Endodermal cell (in vitro differentiated cells): ENCODE data around the gene NTRK3. TPM values are rescaled to one million over a fixed set of nuclear protein-coding genes. Genes with fewer than 3 reads are reported as not detected.

Experiments used
- DNase-seq: peaks from one replicate; pipeline ENCODE4 v3.0.0-alpha.2; 2017
- H3K27ac ChIP-seq: 2 replicates; pipeline ENCODE4 v1.5.1; 2013; ENCODE audit warnings: mild to moderate bottlenecking, low read depth, low read length, moderate library complexity
- H3K27me3 ChIP-seq: 2 replicates; pipeline ENCODE4 v1.6.1; 2013; ENCODE audit warnings: mild to moderate bottlenecking, low read length, moderate library complexity; ENCODE audit not compliant: insufficient read depth, control insufficient read depth, poor library complexity, severe bottlenecking
- H3K36me3 ChIP-seq: 2 replicates; pipeline ENCODE4 v1.7.0; 2013; ENCODE audit warnings: mild to moderate bottlenecking, low read length, moderate library complexity; ENCODE audit not compliant: control insufficient read depth, insufficient read depth
- H3K4me1 ChIP-seq: one replicate; pipeline ENCODE4 v1.7.0; 2013; ENCODE audit warnings: low read length; ENCODE audit not compliant: control insufficient read depth, insufficient read depth
- H3K4me3 ChIP-seq: 2 replicates; pipeline ENCODE4 v1.5.1; 2013; ENCODE audit warnings: mild to moderate bottlenecking, low read length, moderate library complexity
- H3K9ac ChIP-seq: 2 replicates; pipeline ENCODE4 v1.6.1; 2013; ENCODE audit warnings: mild to moderate bottlenecking, low read length, moderate library complexity; ENCODE audit not compliant: poor library complexity, severe bottlenecking; ENCODE audit errors: extremely low read depth
- H3K9me3 ChIP-seq: 2 replicates; pipeline ENCODE4 v1.6.1; 2013; ENCODE audit warnings: mild to moderate bottlenecking, low read length, moderate library complexity; ENCODE audit not compliant: control insufficient read depth
- H3K27ac Mint-ChIP-seq: 2 replicates; pipeline ENCODE4 v1.8.0; 2020; ENCODE audit warnings: mixed read lengths
- H3K27me3 Mint-ChIP-seq: 2 replicates; pipeline ENCODE4 v1.8.0; 2021; ENCODE audit warnings: mild to moderate bottlenecking, mixed read lengths; ENCODE audit not compliant: insufficient read depth
- H3K36me3 Mint-ChIP-seq: 2 replicates; pipeline ENCODE4 v1.8.0; 2020; ENCODE audit warnings: low read depth, mixed read lengths
- H3K4me1 Mint-ChIP-seq: 2 replicates; pipeline ENCODE4 v1.8.0; 2020; ENCODE audit warnings: mixed read lengths
- H3K4me3 Mint-ChIP-seq: 2 replicates; pipeline ENCODE4 v1.8.0; 2020; ENCODE audit warnings: mild to moderate bottlenecking, moderate library complexity, mixed read lengths
- H3K9me3 Mint-ChIP-seq: 2 replicates; pipeline ENCODE4 v1.8.0; 2020; ENCODE audit warnings: mild to moderate bottlenecking, mixed read lengths
- WGBS, 2 experiments: methylation state at CpG; one replicate each; pipeline versions ENCODE4 v1.1.5 to v1.1.7; 2013; ENCODE audit warnings: missing lambda C conversion rate in 2 of 2, mixed read lengths in 1 of 2; ENCODE audit not compliant: insufficient coverage in 1 of 2, insufficient read length in 1 of 2; 5-methylcytosine and 5-hydroxymethylcytosine counted together
- total RNA-seq, 2 donors: library from RNA; stranded (reverse); fragmentation: NEBNext Ultra II Directional in 1 of 2; extraction: Animal tissue kit (Norgen Biotek cat#: 25700) in 1 of 2; gene quantifications; 2 replicates in 1 of 2; 3 replicates in 1 of 2; pipeline ENCODE4 v1.2.1, GENCODE V29; 2021
- TF ChIP-seq, protein P1 (sequence below): fragments of 200-600 bp; sonication (generic); conservative IDR thresholded peaks from 2 replicates; pipeline ENCODE4 v1.5.0; 2021; ENCODE audit warnings: antibody characterized with exemption, mild to moderate bottlenecking

NTRK3 gene
- total RNA-seq, 2 donors from 2014 or later, result 0.11 to 0.86 TPM

DNA sequence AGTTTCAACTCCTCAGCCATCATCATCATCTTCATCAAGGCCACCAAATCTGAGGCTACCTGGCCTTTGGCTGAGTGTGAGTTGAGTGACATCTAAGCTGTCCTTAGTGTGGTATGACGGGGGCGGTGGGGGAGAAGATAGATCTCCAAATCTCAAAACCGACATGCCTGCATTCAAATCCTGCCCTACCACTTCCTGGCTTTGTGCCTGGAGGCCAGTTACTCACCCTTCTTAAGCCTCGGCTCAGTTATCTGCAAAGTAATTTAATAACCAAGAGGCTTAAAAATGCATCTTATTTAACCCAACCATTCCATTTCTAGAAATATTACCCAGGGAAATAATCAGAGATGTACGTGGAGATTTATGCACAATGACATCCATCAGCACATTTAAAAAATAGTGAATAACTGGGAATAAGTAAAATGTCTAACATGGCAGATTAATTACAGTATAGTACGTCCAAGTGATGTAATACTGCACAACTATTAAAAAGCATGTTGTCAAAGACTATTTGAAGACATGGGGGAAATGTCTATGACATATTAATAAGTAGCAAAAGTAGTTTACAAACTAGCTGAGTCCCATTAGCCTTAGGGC, 167.4 kb downstream of the NTRK3 start:
- Mint-ChIP-seq H3K9me3 (peaks cover 10% of the 10 kb centered on the region), H3K36me3 (peaks cover 2% of the 10 kb centered on the region), H3K4me3 (no peak overlapping the region), H3K27me3 (peaks cover 8% of the 10 kb centered on the region), H3K27ac (no peak overlapping the region), H3K4me1 (peaks cover 28% of the 10 kb centered on the region)
- TF ChIP-seq, protein P1, sequence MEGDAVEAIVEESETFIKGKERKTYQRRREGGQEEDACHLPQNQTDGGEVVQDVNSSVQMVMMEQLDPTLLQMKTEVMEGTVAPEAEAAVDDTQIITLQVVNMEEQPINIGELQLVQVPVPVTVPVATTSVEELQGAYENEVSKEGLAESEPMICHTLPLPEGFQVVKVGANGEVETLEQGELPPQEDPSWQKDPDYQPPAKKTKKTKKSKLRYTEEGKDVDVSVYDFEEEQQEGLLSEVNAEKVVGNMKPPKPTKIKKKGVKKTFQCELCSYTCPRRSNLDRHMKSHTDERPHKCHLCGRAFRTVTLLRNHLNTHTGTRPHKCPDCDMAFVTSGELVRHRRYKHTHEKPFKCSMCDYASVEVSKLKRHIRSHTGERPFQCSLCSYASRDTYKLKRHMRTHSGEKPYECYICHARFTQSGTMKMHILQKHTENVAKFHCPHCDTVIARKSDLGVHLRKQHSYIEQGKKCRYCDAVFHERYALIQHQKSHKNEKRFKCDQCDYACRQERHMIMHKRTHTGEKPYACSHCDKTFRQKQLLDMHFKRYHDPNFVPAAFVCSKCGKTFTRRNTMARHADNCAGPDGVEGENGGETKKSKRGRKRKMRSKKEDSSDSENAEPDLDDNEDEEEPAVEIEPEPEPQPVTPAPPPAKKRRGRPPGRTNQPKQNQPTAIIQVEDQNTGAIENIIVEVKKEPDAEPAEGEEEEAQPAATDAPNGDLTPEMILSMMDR, result no peak
- peaks cover 19% of the 10 kb centered on the region for H3K4me1 ChIP-seq
- peaks cover 6% of the 10 kb centered on the region for H3K9me3 ChIP-seq
- H3K4me3 ChIP-seq, result no peak overlapping the region
- 90 to 92% methylated on average over 2 to 6 of the region's 6 CpGs for WGBS, 2 experiments
- DNase-seq, result no peak
- H3K36me3 ChIP-seq, result no peaks in the 10 kb centered on the region
- no peaks in the 10 kb centered on the region for H3K27me3 ChIP-seq
- H3K27ac ChIP-seq, result no peak overlapping the region
- H3K9ac ChIP-seq, result no peak overlapping the region

DNA sequence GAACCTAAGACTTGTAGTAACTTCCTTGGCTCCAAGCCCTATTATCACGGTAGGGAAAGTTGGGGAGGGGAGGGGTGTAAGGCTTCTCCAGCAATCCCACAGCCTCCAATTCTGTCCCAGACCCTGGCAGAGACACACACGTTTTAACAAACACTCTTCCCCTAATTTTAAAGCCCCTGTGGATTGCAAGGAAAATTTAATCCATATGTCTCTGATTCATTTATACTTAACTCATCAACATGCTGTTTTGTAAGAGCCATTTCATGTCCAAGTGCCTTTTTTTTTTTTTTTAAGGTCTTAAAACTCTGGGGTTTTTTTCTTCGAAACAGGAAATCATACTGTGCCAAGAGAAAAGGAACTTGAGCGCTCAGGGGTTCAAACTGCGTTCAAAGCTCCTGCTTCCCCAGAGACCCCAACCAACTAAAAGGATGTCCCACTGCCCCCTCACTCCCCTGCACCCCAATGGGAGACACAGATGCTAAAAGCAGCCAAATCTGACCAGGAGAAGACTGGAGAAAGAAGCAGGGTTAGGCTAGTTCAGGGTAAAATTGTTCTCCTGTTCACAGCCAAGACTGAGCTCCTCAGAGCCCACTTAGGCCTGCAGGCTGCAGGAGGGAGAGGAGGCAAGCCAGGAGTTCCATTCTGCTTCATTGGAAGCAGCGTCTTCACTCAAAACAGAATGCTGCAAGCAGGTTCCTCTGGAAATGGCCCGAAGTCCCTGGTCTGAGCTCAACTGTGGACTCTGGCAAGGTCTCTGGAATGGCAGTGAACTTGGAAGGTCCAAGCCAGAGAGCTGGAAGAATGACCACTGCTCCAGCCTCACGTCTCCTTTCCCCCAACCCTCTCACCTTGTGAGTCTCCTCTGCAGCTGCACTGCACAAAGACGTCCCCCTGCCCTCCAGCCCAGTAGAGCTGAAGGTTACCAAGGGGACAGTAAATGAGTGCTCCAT, 172.5 kb downstream of the NTRK3 start:
- 79 to 81% methylated on average over 8 to 9 of the region's 9 CpGs for WGBS, 2 experiments

GRCh38 chr15:88080616-88081015, 175.9 kb downstream of the NTRK3 start:
- Mint-ChIP-seq H3K4me1 (peaks cover 15% of the 10 kb centered on the region), H3K9me3 (no peaks in the 10 kb centered on the region), H3K36me3 (no peaks in the 10 kb centered on the region), H3K4me3 (no peak overlapping the region), H3K27me3 (peaks cover 11% of the 10 kb centered on the region), H3K27ac (no peak overlapping the region)
- no peaks in the 10 kb centered on the region for H3K4me1 ChIP-seq
- H3K36me3 ChIP-seq, result no peaks in the 10 kb centered on the region
- DNase-seq, result no peak
- H3K27ac ChIP-seq, result no peak overlapping the region
- no peaks in the 10 kb centered on the region for H3K9me3 ChIP-seq
- 92 to 93% methylated on average over 3 of the region's 3 CpGs for WGBS, 2 experiments
- H3K4me3 ChIP-seq, result no peak overlapping the region
- no peak overlapping the region for H3K9ac ChIP-seq
- TF ChIP-seq, protein P1, result no peak
- H3K27me3 ChIP-seq, result no peaks in the 10 kb centered on the region

More for the DNA sequence above, 172.5 kb downstream of the NTRK3 start:
- Mint-ChIP-seq H3K4me1 (peaks cover 16% of the 10 kb centered on the region), H3K4me3 (no peak overlapping the region), H3K27ac (no peak overlapping the region), H3K9me3 (no peaks in the 10 kb centered on the region), H3K36me3 (no peaks in the 10 kb centered on the region), H3K27me3 (peaks cover 8% of the 10 kb centered on the region)
- DNase-seq, result no peak
- Histone ChIP-seq H3K27me3 (no peaks in the 10 kb centered on the region), H3K4me3 (no peak overlapping the region), H3K9ac (no peak overlapping the region), H3K36me3 (no peaks in the 10 kb centered on the region), H3K9me3 (no peaks in the 10 kb centered on the region), H3K4me1 (peaks cover 1% of the 10 kb centered on the region), H3K27ac (no peak overlapping the region)
- TF ChIP-seq, protein P1, result no peak
